ENCODE results near the gene MAML2.

Gene MAML2

DNA sequence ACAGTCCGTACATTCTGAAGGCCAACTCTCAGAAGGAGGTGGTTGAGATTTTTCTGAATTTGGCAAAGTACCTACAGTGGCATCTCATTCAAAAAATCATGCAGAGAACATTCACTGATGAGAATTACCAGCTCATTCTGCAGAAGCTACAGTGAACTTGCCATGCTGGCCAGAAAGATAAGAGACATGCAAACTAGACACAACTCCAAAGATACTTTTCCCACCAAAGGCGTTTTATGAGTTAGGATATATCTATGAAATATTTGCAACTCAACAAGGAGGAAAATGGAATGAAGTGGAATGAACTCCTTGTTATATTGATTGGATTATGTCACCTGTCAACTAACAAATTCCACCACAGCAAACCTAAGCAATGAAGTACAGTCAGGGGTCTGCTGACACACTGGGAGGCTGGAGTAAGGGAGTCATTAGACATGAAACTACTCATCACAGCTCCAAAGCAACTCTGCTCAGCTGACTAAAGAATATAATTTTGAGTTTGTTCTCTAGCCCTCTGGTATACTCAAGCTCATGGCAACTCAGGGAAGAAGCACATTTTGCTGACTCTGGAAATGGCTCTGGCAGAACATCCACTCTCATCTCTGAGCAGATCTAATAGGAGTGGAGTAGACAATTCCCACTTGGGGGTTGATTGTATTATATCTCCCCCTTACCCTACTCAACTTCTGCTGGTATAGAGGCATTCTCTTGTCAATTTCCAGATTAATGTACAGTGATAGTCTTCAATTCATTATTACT lies 22.9 kb downstream of the MAML2 start:
- no peak for DNase-seq (ENCODE audit: extremely low spot score, insufficient read length, low read depth)
- no peak for FAIRE-seq

GRCh38 chr11:96318850-96319249 lies 24.1 kb downstream of the MAML2 start:
- DNase-seq (ENCODE audit: extremely low spot score, insufficient read length, low read depth) (no peak), FAIRE-seq (no peak)

GRCh38 chr11:96318399-96318798 lies 24.6 kb downstream of the MAML2 start:
- DNase-seq (ENCODE audit: extremely low spot score, insufficient read length, low read depth) (no peak), FAIRE-seq (no peak)

DNA sequence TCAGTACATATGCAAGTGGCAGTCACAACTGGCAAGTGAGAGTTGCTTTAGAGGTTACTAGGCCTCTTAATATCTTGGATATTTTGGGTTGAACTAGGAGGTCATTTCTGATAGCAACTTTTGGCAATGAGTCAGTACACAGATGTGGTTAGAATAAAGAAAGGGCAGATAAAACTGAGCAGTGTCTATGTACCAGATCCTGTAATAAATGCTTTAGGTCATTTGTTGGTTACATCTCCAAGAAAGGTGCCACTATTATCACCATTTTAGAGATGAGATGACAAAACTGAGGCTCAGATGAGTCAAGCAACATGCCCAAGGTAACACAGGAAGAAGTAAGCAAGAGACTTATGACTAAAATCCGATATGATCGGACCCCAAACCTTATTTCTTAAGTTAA lies 25.0 kb downstream of the MAML2 start:
- no peak for FAIRE-seq
- no peak for DNase-seq (ENCODE audit: extremely low spot score, insufficient read length, low read depth)

- no peak for FAIRE-seq
These were observed 25.4 kb downstream of the MAML2 start for GRCh38 chr11:96317571-96317970.

GRCh38 chr11:96316869-96317268 lies 26.1 kb downstream of the MAML2 start:
- FAIRE-seq (no peak), DNase-seq (ENCODE audit: extremely low spot score, insufficient read length, low read depth) (no peak)

More at GRCh38 chr11:96317571-96317970, 25.4 kb downstream of the MAML2 start:
- no peak for DNase-seq (ENCODE audit: extremely low spot score, insufficient read length, low read depth)

GRCh38 chr11:96315476-96315875 lies 27.5 kb downstream of the MAML2 start:
- DNase-seq (ENCODE audit: extremely low spot score, insufficient read length, low read depth) = no peak

DNA sequence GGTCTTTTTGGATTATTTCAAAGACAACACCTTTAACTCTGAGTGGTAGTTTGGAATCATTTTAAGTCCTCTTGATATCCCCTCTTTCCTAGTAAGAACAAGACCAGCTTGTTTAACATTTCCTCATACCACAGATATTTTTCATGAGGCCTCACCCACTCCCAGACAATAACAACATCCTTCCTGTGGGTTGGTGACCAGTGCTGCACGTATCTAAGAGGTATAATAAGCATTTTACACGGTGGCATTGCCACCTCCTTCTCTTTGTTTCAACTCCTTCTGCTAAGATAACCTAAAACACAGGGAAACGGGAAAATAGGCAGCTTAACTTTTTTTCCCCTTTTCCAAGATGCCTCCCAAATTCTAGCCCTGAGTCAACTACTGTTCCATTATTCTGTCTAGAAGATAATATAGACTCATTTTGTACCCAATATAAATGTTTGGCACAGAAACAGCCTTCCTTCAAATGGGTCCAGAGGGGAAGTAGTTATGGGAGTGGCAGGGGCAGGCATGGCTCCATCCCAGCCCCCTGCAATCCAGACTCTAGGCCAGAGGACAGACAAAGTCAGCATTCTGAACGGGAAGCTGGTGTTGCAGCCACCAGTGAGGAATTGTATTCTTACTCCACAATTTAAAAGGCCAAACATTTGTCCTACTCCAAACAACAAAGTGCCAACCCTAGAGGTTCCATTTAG lies 28.5 kb downstream of the MAML2 start:
- FAIRE-seq (no peak), DNase-seq (ENCODE audit: extremely low spot score, insufficient read length, low read depth) (no peak)

More at GRCh38 chr11:96315476-96315875, 27.5 kb downstream of the MAML2 start:
- no peak for FAIRE-seq

DNA sequence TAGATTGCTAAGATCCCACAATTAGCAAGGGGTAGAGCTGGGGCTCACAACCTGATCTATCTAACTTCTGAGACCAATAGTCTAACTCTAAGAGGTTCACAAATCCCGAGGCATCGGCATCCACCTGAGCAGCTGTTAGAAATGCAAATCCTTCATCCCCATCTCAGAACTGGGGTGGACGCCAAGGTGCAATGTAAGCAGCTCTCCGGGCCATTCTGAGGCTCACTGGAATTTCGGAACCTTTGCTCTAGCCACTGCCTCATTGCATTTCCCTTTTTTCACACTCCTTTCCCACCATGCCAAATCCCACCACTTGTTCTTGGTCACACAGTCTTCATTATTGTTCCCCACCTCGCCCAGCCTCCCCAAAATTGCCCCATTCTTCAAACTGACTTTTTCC lies 29.8 kb downstream of the MAML2 start:
- no peak for FAIRE-seq
- DNase-seq (ENCODE audit: extremely low spot score, insufficient read length, low read depth) = no peak

DNA sequence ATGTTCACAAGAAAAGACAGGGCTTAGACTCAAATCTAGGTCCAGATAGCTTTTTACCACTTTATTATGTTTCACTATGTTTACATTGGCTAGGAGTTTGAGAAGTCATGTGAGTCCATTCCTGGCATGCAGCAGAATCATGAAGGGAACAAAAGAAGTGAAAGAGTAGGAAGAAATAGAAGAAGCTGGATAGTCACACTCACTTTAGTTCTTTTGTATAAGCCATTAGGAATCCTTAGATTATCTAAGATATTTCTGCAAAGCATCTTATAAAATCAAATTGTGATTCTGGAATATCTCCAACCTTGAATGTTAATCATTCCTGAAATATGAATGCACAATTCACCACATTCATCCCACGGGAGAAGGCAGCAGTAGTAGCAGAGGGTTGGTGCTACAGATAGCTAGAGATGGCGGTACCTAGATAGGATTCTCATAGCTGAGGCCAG lies 31.9 kb downstream of the MAML2 start:
- no peak for FAIRE-seq

GRCh38 chr11:96310236-96310635 lies 32.8 kb downstream of the MAML2 start:
- FAIRE-seq = no peak

More for the DNA sequence above, 31.9 kb downstream of the MAML2 start:
- DNase-seq (ENCODE audit: extremely low spot score, insufficient read length, low read depth) = no peak

DNA sequence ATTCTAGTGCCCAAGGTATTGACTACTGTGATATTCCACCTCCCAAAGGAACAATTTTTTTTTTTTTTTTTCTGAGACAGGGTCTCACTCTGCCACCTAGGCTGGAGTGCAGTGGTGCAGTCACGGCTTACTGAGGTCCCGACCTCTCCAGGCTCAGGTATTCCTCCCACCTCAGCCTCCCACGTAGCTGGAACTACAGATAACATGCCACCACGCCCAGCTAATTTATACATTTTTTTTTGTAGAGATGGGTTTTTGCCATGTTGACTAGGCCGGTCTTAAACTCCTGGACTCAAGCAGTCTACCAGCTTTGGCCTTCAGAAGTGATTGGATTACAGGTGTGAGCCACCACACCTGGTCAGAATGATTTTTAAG lies 33.4 kb downstream of the MAML2 start:
- FAIRE-seq = no peak
- DNase-seq (ENCODE audit: extremely low spot score, insufficient read length, low read depth) = no peak

More at GRCh38 chr11:96310236-96310635, 32.8 kb downstream of the MAML2 start:
- no peak for DNase-seq (ENCODE audit: extremely low spot score, insufficient read length, low read depth)

DNA sequence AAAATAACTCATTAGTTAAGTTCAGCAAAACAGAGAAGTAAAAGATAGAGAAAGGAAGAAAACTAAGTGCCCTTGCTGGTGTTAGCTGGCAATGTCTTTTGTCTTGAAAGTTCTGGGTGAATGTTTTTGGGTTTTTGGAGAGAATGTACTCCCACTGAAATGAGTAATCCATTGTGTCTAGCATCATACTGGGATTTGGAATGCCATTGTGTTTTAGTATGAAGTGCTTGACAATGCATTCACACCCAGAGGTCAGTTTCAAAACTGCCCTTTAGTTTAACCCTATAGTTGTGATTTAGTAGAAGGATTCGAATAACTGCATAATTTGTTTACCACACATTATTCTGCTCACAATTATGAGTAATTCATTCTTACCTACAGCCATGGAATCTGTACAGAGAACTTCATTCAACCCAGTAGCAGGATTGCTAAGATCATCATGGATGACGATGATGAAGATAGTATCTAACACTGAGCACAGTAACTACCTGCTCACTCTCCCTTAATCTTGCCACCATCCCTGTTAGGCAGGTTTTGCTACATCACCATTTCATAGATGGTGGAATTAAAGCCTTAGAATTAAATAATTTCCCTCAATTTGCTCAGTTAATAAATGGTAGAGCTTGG lies 33.9 kb downstream of the MAML2 start:
- no peak for DNase-seq (ENCODE audit: extremely low spot score, insufficient read length, low read depth)
- no peak for FAIRE-seq

DNA sequence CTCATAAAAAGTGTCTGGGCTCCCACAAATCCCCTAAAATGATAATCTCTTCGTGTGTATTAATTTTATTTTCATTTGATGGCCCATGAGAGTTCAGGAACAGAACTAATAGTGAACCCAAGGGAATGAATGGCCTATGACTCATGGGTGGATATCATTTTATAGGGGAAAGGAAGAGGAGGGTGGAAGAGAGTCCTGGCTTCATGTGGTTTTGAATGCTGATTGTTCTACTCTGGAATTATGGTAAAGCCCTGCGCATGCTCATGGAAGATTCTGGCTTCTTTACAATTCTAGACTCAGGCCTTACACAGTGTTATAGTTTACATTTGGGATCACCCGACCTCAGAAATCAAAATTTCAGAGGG lies 35.2 kb downstream of the MAML2 start:
- FAIRE-seq (no peak), DNase-seq (ENCODE audit: extremely low spot score, insufficient read length, low read depth) (no peak)

DNA sequence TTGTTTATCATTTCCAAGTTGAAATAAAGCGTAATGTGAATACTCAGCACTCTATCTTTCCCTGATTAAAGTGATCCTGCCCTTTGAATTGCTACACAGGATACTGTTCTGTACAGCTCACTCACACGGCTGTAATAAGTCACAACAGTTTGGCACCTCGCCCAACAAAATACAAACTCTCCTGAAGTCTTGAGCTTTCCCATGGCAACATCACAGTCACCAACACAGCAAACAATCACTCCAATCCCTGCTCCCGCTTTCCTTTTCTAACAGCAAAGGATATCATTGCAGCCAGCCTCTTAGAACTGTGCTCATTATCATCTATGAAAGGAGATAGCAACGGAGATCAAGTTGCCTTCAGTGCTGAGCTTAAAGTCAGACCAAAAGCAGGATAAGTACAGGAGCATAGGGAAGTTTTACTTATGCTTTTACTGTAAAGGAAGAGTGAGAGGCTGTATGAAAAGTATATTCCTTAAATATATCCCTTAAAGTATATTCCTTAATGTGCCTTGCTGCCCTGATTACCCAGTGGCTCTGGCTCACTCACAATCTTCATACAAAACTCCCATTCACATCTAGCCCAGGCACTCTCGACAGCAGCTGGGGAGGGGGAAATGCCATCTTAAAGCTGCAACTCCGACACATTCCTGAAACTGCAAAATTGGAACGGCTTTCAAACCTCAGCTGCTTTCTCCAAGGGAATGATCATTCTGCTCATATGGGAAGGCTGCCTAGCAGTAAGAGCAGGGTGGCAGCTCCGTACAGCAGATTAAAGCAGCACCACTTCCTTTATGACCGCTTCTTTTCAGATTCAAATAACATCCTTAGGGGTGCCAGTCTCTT lies 35.8 kb downstream of the MAML2 start:
- DNase-seq (ENCODE audit: extremely low spot score, insufficient read length, low read depth) = no peak
- FAIRE-seq = no peak

- no peak for DNase-seq (ENCODE audit: extremely low spot score, insufficient read length, low read depth)
- FAIRE-seq = no peak
These were observed 36.4 kb downstream of the MAML2 start for GRCh38 chr11:96306600-96306932.

DNA sequence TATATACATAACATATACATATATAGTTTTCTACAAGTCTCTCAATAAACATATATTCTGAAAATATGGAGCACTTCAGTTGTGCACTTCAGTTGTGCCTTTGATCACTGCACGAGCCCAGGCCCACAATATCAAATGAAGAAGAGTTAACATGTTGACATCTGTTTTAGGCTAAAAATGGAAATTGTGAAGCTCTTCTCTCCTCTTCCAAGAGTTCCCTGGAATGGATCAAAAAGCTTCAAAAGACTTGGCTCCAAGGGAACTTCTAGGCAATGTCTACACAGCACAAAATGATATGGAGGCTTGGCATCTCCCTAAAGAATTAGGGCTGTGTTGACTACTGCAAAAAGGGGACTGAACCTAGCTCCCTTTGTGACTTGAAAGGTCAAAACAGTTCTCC lies 36.9 kb downstream of the MAML2 start:
- no peak for FAIRE-seq

GRCh38 chr11:96303980-96304379 lies 39.0 kb downstream of the MAML2 start:
- FAIRE-seq = no peak

More for the DNA sequence above, 36.9 kb downstream of the MAML2 start:
- no peak for DNase-seq (ENCODE audit: extremely low spot score, insufficient read length, low read depth)

DNA sequence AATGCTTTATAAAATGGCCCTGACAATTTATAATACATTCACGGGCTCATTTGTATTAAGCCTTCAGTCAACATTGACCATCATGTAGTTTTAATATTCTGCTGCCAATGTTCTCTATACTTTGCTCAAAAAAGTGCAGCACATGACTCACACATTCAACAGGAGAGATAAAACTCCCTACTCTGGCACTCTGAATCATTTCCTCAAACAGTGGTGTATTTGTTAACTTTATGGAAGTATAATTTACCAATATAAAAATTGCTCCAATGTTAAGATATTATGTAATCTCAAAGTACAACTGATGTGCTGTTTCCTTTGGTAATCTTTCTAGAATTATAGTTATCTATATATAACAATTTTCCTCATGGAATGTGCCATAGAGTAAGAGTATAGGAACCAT lies 39.9 kb downstream of the MAML2 start:
- DNase-seq (ENCODE audit: extremely low spot score, insufficient read length, low read depth) (no peak), FAIRE-seq (no peak)

More at GRCh38 chr11:96303980-96304379, 39.0 kb downstream of the MAML2 start:
- no peak for DNase-seq (ENCODE audit: extremely low spot score, insufficient read length, low read depth)

DNA sequence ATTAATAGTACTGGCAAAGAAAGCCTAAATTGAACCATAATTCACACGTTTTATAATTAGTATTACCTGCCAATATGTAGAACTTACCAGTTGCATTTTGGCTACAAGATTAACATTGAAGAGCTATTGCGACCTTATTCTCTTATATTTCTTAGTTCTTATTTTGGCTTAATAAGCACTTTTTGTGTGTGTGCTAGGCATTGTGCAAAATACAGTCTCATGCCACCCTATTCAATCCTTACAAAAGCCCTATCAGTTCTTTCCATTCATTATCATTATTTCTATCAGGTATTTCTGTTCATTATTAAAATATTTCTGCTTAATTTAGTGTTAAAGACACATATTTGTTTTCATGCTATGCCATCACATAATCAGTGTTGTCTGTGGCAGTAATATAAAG lies 41.2 kb downstream of the MAML2 start:
- DNase-seq (ENCODE audit: extremely low spot score, insufficient read length, low read depth) (no peak), FAIRE-seq (no peak)

Measured in GM18507 (cell line).